Measurements from ENCODE around the gene ZBTB20.

The ZBTB20 gene

GRCh38 chr3:114295946-114296345 lies 851.1 kb downstream of the ZBTB20 start:
- no peak for TF ChIP-seq CTCF (conservative IDR thresholded peaks at IDR 0.05; ENCODE audit: low read depth, low read length)
- DNase-seq (ENCODE audit: low read depth): no peak
- H3K4me3 ChIP-seq (ENCODE audit: low read depth, low read length): no peak overlapping the region

GRCh38 chr3:114294940-114295480 lies 852.1 kb downstream of the ZBTB20 start:
- no peak for TF ChIP-seq CTCF (conservative IDR thresholded peaks at IDR 0.05; ENCODE audit: low read depth, low read length)
- no peak for DNase-seq (ENCODE audit: low read depth)
- no peak overlapping the region for H3K4me3 ChIP-seq (ENCODE audit: low read depth, low read length)

DNA sequence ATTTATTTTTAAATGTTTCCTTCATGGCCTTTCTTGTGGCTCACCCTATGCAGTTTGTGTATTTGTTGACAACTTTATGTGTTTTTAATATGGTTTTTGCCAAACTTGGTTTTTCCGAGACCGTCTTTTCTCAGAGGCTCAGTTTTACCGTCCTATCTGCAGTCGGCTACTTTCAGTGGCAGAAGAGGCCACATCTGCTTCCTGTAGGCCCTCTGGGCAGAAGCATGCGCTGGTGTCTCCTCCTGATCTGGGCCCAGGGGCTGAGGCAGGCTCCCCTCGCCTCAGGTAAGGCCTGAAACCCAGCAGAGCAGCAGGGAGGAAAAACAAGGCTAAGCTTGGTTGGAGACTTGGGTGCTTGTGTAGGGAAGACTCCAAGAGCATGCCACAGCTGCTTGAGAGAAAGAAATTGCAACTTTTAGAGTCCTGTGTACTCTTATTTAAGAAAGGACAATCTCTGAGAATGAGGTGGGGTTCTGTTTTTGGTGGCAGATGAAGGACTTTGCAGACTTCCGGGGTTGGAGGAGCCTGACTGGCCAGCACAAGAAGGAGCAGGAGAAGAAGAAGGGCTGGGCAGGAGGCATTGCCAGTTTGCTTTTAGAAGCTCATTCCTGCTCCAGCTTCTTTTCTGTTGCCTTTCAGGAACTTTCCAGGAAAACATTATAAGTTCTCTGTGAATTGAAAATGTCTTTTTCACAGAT lies 853.1 kb downstream of the ZBTB20 start, which contains the start of gene TIGIT:
Gene TIGIT, plus strand, starts transcription at position 191 of the 698 bp plus-strand sequence. Its CDS starts 34 bp downstream, at position 225.
- H3K4me3 ChIP-seq (ENCODE audit: low read depth, low read length): no peak within 1 kb of the TSS
- no peak for TF ChIP-seq CTCF (conservative IDR thresholded peaks at IDR 0.05; ENCODE audit: low read depth, low read length)
- no peak for DNase-seq (ENCODE audit: low read depth)

DNA sequence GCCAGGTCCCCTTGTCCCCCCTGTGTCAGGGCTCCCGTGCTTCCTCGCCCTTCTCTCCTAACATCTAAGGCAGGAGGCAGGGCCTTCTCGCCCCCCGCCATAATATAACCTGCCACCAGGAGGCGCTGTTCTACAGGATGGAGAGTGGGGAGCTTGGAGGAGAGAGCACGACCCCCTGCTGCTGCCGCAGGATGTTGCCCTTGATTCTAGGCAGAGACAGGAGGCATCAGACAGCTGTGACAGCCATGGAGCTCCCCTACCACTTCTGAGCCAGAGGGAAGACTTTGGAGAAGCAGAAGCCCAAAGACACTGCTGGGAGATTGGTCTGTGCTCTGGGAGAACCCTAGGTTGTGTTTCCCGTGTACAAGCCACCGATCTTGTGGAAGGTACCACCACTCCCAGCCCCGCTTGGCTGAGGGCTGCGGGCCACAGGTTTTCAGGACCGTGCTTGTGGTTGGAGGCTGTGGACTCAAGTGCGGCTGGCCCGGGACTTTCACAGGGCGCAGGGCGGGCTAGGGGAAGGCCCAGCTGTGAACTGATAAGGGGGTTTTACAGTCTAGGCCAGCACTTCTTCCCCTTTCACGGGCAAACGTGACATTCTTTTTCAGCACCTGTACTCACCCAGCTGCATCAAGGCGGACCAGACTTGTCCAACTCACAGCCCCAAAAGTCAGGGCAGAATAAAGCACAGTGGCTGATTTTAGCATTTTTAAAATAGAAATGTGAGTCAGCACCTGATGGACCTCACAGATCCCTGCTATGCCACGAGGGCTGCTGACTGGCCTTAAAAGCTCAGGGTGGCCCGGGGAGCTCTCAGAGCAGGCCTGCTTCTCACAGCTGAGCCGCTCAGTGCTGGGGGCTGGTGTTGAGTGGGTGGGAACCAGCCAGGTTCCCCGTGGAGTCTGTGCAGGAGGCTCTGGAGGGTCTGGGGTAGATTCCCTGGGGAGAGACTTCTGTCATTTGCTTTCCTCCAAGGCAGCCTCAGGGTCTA lies 855.9 kb downstream of the ZBTB20 start:
- DNase-seq (ENCODE audit: low read depth): peak; percentile 76
- H3K4me3 ChIP-seq (ENCODE audit: low read depth, low read length): no peak overlapping the region
- peak; percentile 85 for TF ChIP-seq CTCF (conservative IDR thresholded peaks at IDR 0.05; ENCODE audit: low read depth, low read length)

DNA sequence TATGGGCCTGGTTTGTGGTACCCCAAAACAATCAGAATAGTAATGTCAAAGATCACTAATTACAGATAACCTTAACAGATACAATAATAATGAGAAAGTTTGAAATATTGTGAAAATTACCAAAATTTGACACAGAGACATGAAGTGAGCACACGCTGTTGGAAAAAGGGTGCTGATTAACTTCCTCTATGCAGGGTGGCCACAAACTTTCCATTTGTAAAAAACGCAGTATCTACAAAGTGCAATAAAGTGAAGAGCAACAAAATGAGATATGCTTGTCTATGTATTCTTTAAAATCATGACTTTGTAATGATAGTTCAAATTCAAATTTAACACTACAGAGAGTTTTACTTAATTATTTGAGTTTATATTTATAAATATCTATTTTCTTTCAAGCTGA lies 860.8 kb downstream of the ZBTB20 start:
- no peak overlapping the region for H3K4me3 ChIP-seq (ENCODE audit: low read depth, low read length)
- TF ChIP-seq CTCF (conservative IDR thresholded peaks at IDR 0.05; ENCODE audit: low read depth, low read length): no peak
- no peak for DNase-seq (ENCODE audit: low read depth)

- H3K4me3 ChIP-seq (ENCODE audit: low read depth, low read length): no peak overlapping the region
- DNase-seq (ENCODE audit: low read depth): no peak
- no peak for TF ChIP-seq CTCF (conservative IDR thresholded peaks at IDR 0.05; ENCODE audit: low read depth, low read length)
Observed at GRCh38 chr3:114285648-114286230, 861.3 kb downstream of the ZBTB20 start.
